IMR-90 (cell line): Measurements from ENCODE around the gene HDAC7. TPM values are rescaled to one million over a fixed set of nuclear protein-coding genes. Genes with fewer than 3 reads are reported as not detected.

Experiments
- ATAC-seq: fragments of 200-7000 bp; cut with Tn5 transposase; 2 replicates; pipeline ENCODE4 v1.9.1; 2020; ENCODE audit warnings: low read depth, mild to moderate bottlenecking, moderate library complexity
- BruUV-seq: library from RNA; stranded (reverse); fragments of 400-500 nt; replicated peaks from 2 replicates; lab custom pipeline; 2021; lab: Mats Ljungman, UMichigan
- CTCF ChIA-PET: fragments of 300-600 bp; formaldehyde crosslinking; extraction: SDS; loops from one replicate; lab custom pipeline; 2021; ENCODE audit warnings: antibody characterized with exemption; lab: Yijun Ruan, JAX
- POLR2A ChIA-PET: fragments of 300-600 bp; sonication (Branson Sonifier 250); formaldehyde crosslinking; loops from one replicate; lab custom pipeline; 2022; ENCODE audit warnings: antibody characterized with exemption; ENCODE audit not compliant: unreplicated experiment; lab: Charles Lee
- DNase-seq: peaks from one replicate; pipeline ENCODE4 v3.0.0; 2013
- H2AFZ ChIP-seq: replicated peaks from 2 replicates; pipeline ENCODE3; 2013; ENCODE audit warnings: low read length, mild to moderate bottlenecking; ENCODE audit not compliant: poor library complexity
- H2AK5ac ChIP-seq: 2 replicates; pipeline ENCODE4 v1.6.1; 2013; ENCODE audit warnings: low read depth, low read length, inconsistent platforms
- H2AK9ac ChIP-seq: replicated peaks from 2 replicates; pipeline ENCODE3; 2013; ENCODE audit warnings: mild to moderate bottlenecking, low read depth, low read length, moderate library complexity; ENCODE audit not compliant: poor library complexity
- H2BK120ac ChIP-seq: 2 replicates; pipeline ENCODE4 v1.6.1; 2013; ENCODE audit warnings: low read depth, low read length, inconsistent platforms
- H2BK15ac ChIP-seq: 3 replicates; pipeline ENCODE4 v1.6.1; 2013; ENCODE audit warnings: low read depth, low read length, inconsistent platforms
- H2BK20ac ChIP-seq: 2 replicates; pipeline ENCODE4 v1.6.1; 2013; ENCODE audit warnings: low read depth, mild to moderate bottlenecking, inconsistent platforms, low read length, moderate library complexity
- H2BK5ac ChIP-seq: 2 replicates; pipeline ENCODE4 v1.6.1; 2013; ENCODE audit warnings: mild to moderate bottlenecking, low read depth, low read length, inconsistent platforms; ENCODE audit not compliant: poor library complexity, severe bottlenecking
- H3K14ac ChIP-seq: replicated peaks from 2 replicates; pipeline ENCODE4 v1.6.1; 2013; ENCODE audit warnings: low read depth, low read length, inconsistent platforms
- H3K18ac ChIP-seq: 2 replicates; pipeline ENCODE4 v1.6.1; 2013; ENCODE audit warnings: low read depth, low read length, control low read depth
- H3K23ac ChIP-seq: 2 replicates; pipeline ENCODE4 v1.6.1; 2013; ENCODE audit warnings: low read depth, low read length, inconsistent platforms
- H3K27ac ChIP-seq: 2 replicates; pipeline ENCODE4 v1.5.1; 2013; ENCODE audit warnings: mild to moderate bottlenecking, control low read depth, low read length; ENCODE audit not compliant: insufficient read depth
- H3K27me3 ChIP-seq: 2 replicates; pipeline ENCODE4 v1.6.1; 2013; ENCODE audit warnings: low read length; ENCODE audit not compliant: control insufficient read depth, insufficient read depth
- H3K36me3 ChIP-seq: 2 replicates; pipeline ENCODE4 v1.6.1; 2013; ENCODE audit warnings: low read length, mixed read lengths; ENCODE audit not compliant: control insufficient read depth, insufficient read depth
- H3K4ac ChIP-seq: 2 replicates; pipeline ENCODE4 v1.6.1; 2013; ENCODE audit warnings: low read depth, low read length, inconsistent platforms
- H3K4me1 ChIP-seq: 2 replicates; pipeline ENCODE4 v1.6.1; 2013; ENCODE audit warnings: low read length, mixed read lengths; ENCODE audit not compliant: control insufficient read depth, insufficient read depth
- H3K4me2 ChIP-seq: 2 replicates; pipeline ENCODE4 v1.6.1; 2013; ENCODE audit warnings: low read depth, mild to moderate bottlenecking, control low read depth, low read length, moderate library complexity
- H3K4me3 ChIP-seq: 2 replicates; pipeline ENCODE4 v1.5.1; 2013; ENCODE audit warnings: low read depth, mild to moderate bottlenecking, control low read depth, low read length, moderate library complexity; ENCODE audit not compliant: insufficient read depth
- H3K56ac ChIP-seq: 2 replicates; pipeline ENCODE4 v1.6.1; 2013; ENCODE audit warnings: low read length, inconsistent platforms; ENCODE audit not compliant: insufficient read depth; ENCODE audit errors: extremely low read depth
- H3K79me1 ChIP-seq, 2 experiments: 2 replicates each; pipeline ENCODE4 v1.6.1; 2013; ENCODE audit warnings: low read length in 2 of 2, inconsistent platforms in 1 of 2, low read depth in 1 of 2
- H3K9ac ChIP-seq: 2 replicates; pipeline ENCODE4 v1.6.1; 2013; ENCODE audit warnings: low read depth, low read length, control low read depth
- H3K9me1 ChIP-seq: 2 replicates; pipeline ENCODE4 v1.6.1; 2013; ENCODE audit warnings: low read length, inconsistent platforms; ENCODE audit not compliant: insufficient read depth
- H3K9me3 ChIP-seq: 2 replicates; pipeline ENCODE4 v1.6.1; 2013; ENCODE audit warnings: low read length; ENCODE audit not compliant: control insufficient read depth, insufficient read depth
- H4K20me1 ChIP-seq: 2 replicates; pipeline ENCODE4 v1.6.1; 2013; ENCODE audit warnings: low read length, inconsistent platforms; ENCODE audit not compliant: insufficient read depth
- H4K5ac ChIP-seq: 2 replicates; pipeline ENCODE4 v1.6.1; 2013; ENCODE audit warnings: mild to moderate bottlenecking, low read depth, low read length, control low read depth
- H4K8ac ChIP-seq, 2 experiments: 2 replicates each; pipeline ENCODE4 v1.6.1; 2013; ENCODE audit warnings: low read depth in 2 of 2, low read length in 2 of 2, control low read depth in 1 of 2, inconsistent platforms in 1 of 2
- H4K91ac ChIP-seq: 2 replicates; pipeline ENCODE4 v1.6.1; 2013; ENCODE audit warnings: low read depth, low read length, inconsistent platforms; ENCODE audit not compliant: insufficient read depth
- MAFK ChIP-seq: IDR thresholded peaks from 2 replicates; pipeline ENCODE4 v1.6.1; 2012; ENCODE audit warnings: low read depth, low read length, improper control_type of control experiment
- NFE2L2 ChIP-seq: fragments of 150-350 bp; IDR thresholded peaks from 2 replicates; pipeline ENCODE4 v1.6.1; 2016; ENCODE audit warnings: low read depth, mild to moderate bottlenecking, low read length
- RAD21 ChIP-seq: IDR thresholded peaks from 2 replicates; pipeline ENCODE4 v1.6.1; 2012; ENCODE audit warnings: low read length, improper control_type of control experiment
- RFX5 ChIP-seq: IDR thresholded peaks from 2 replicates; pipeline ENCODE4 v1.8.0; 2012; ENCODE audit warnings: low read depth, mild to moderate bottlenecking, low read length, moderate library complexity
- whole genome bisulfite sequencing, 2 experiments: methylation state at CpG; one replicate each; pipeline versions ENCODE4 v1.1.5 to v1.1.7; 2013; ENCODE audit warnings: missing lambda C conversion rate in 2 of 2; ENCODE audit not compliant: insufficient read length in 1 of 2; ENCODE audit errors: extremely low coverage in 2 of 2; 5-methylcytosine and 5-hydroxymethylcytosine counted together
- dilution Hi-C: fragments of 300-500 bp; cut with HindIII; formaldehyde crosslinking; loops from one replicate; pipeline ENCODE4 v1.14.3; 2018; ENCODE audit warnings: low sequenced_read_pairs; ENCODE audit not compliant: unreplicated experiment
- in situ Hi-C: fragments of 300-500 bp; cut with MboI; formaldehyde crosslinking; loops from 3 replicates; pipeline ENCODE4 v1.14.3; 2019; ENCODE audit warnings: low sequenced_read_pairs, inconsistent platforms, mixed read lengths
- intact Hi-C: fragments of 100-400 bp; cut with micrococcal nuclease; formaldehyde crosslinking; loops from 2 replicates; pipeline ENCODE4 v1.10.0; 2022
- polyA plus RNA-seq, 3 experiments: library from polyadenylated mRNA; depleted of rRNA; stranded (reverse); fragments of >200 nt; gene quantifications; 2 replicates each; pipeline ENCODE4 v1.2.3, GENCODE V29; 2012; ENCODE audit warnings: low replicate concordance in 1 of 3
- total RNA-seq: library from RNA; depleted of rRNA; stranded (reverse); fragments of >200 nt; gene quantifications from 2 replicates; pipeline ENCODE4 v1.2.3, GENCODE V29; 2012

The HDAC7 gene
- total and polyA plus RNA-seq, 2 of the 4 experiments (the other 2 are of a cell fraction): 10.4 to 64.7 TPM

DNA sequence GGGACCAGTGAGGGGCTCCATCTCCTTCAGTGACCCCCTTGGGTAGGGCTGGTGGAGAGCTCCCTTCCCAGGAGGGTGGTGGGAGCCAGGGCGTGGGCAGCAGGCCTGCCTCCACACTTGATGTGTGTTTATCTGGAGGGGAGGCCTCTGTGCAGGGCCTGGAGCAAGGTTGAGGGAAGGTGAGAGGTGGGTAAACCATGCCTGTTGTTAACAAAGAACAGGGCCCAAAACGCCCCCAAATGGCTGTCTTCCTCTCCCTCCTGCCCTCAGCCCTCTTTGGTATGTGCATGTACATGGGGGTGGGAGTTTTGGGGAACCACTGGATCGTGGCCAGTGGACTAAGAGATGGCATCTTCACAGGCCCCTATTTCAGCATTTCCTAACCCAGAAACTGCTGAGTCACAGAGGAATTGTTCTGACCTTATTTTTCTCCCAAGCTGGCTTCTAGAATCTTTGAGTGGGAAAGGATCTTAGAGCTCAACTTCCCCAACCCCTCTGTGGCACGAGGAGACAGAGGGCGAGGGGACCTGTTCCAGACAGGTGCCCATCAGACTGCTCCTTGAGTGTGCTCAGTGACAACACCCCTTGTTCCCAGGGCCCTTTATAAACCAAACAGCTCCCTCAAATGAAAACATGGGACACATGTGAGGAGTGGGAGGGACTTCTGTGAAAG is 43.1 kb downstream of the HDAC7 start:
- BruUV-seq: no TSS peak

More for the DNA sequence above, 43.1 kb downstream of the HDAC7 start:
- H3K56ac ChIP-seq: 0 out of 2 replicates have a peak overlapping the region, but pooled peaks have one; percentile 33
- peak overlapping the region; percentile 72; the same call in 2 of the 3 replicates for H2BK15ac ChIP-seq
- H3K27me3 ChIP-seq: no peaks in the 10 kb centered on the region
- peak; percentile 47 for DNase-seq
- H4K5ac ChIP-seq: peak overlapping the region; percentile 99
- H3K4me1 ChIP-seq: peaks cover 25% of the 10 kb centered on the region
- H2AK9ac ChIP-seq: peak overlapping the region; percentile 75
- H3K23ac ChIP-seq: peak overlapping the region; percentile 6; the same call in 1 of the 2 replicates
- intact Hi-C loops (loop anchor here (5.0 to 10.0 kb wide), 2 partner anchors 124 to 742 kb away; no protein-coding TSS in a partner anchor), dilution Hi-C loops (no loop called here), in situ Hi-C loops (loop anchor here (5.0 kb wide), 1 partner anchor 64 kb away; no protein-coding TSS in a partner anchor)
- H3K36me3 ChIP-seq: peaks cover 3% of the 10 kb centered on the region; the same call in 1 of the 2 replicates
- H2BK120ac ChIP-seq: peak overlapping the region; percentile 67
- H3K9me3 ChIP-seq: no peaks in the 10 kb centered on the region
- peak overlapping the region; percentile 68 for H3K14ac ChIP-seq
- no peak overlapping the region for H3K4me3 ChIP-seq
- H3K79me1 ChIP-seq: peaks cover 0 to 11% of the 10 kb centered on the region in 2 experiments; a peak in 1 of 4 replicates
- peak overlapping the region; percentile 78 to 91 for H4K8ac ChIP-seq
- H3K27ac ChIP-seq: peak overlapping the region; percentile 85
- H3K9ac ChIP-seq: peak overlapping the region; percentile 68
- peak overlapping the region; percentile 74 for H2BK5ac ChIP-seq
- peak overlapping the region; percentile 53 for H3K4ac ChIP-seq
- ChIA-PET POLR2A (no interaction called here), CTCF (interaction anchor here (1.0 kb wide), 1 partner anchor 62 kb away, joined by 3 read pairs; no protein-coding TSS in a partner anchor)
- H3K4me2 ChIP-seq: no peak overlapping the region; the same call in 1 of the 2 replicates
- peak overlapping the region; percentile 99 for H3K18ac ChIP-seq
- peak overlapping the region; percentile 49 for H2BK20ac ChIP-seq
- TF ChIP-seq RFX5 (0 out of 2 replicates have a peak, but pooled peaks have one; percentile 37), MAFK (peak; percentile 78), NFE2L2 (peak; percentile 97), RAD21 (no peak)
- no peak for ATAC-seq
- peaks cover 10% of the 10 kb centered on the region; the same call in 1 of the 2 replicates for H3K9me1 ChIP-seq
- peak overlapping the region; percentile 96 for H2AK5ac ChIP-seq
- peak overlapping the region; percentile 91 for H4K91ac ChIP-seq
- peak overlapping the region; percentile 67 for H2AFZ ChIP-seq
- no CpG with 5 or more reads among the region's 5 CpGs for WGBS, 2 experiments
- H4K20me1 ChIP-seq: peaks cover 8% of the 10 kb centered on the region; the same call in 1 of the 2 replicates
